Measurements from ENCODE around the gene MAP3K7. TPM values are rescaled to one million over a fixed set of nuclear protein-coding genes. Genes with fewer than 3 reads are reported as not detected.

The MAP3K7 gene
- total RNA-seq, 1 donor from 2014 or later = 22.0 TPM

- intact Hi-C loops (cut with DNase I) = no loop called here
- Histone ChIP-seq H3K9me3 (no peaks in the 10 kb centered on the region), H3K27ac (no peak overlapping the region), H3K4me3 (no peak overlapping the region), H3K4me1 (no peaks in the 10 kb centered on the region), H3K27me3 (ENCODE audit: low read depth) (no peaks in the 10 kb centered on the region), H3K36me3 (peaks cover 52% of the 10 kb centered on the region)
- ATAC-seq (no peak), DNase-seq (no peak)
- TF ChIP-seq, protein P1, sequence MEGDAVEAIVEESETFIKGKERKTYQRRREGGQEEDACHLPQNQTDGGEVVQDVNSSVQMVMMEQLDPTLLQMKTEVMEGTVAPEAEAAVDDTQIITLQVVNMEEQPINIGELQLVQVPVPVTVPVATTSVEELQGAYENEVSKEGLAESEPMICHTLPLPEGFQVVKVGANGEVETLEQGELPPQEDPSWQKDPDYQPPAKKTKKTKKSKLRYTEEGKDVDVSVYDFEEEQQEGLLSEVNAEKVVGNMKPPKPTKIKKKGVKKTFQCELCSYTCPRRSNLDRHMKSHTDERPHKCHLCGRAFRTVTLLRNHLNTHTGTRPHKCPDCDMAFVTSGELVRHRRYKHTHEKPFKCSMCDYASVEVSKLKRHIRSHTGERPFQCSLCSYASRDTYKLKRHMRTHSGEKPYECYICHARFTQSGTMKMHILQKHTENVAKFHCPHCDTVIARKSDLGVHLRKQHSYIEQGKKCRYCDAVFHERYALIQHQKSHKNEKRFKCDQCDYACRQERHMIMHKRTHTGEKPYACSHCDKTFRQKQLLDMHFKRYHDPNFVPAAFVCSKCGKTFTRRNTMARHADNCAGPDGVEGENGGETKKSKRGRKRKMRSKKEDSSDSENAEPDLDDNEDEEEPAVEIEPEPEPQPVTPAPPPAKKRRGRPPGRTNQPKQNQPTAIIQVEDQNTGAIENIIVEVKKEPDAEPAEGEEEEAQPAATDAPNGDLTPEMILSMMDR (IDR thresholded peaks at IDR 0.05) = no peak
Measured at GRCh38 chr6:90523779-90524310, 63.0 kb downstream of the MAP3K7 start.

DNA sequence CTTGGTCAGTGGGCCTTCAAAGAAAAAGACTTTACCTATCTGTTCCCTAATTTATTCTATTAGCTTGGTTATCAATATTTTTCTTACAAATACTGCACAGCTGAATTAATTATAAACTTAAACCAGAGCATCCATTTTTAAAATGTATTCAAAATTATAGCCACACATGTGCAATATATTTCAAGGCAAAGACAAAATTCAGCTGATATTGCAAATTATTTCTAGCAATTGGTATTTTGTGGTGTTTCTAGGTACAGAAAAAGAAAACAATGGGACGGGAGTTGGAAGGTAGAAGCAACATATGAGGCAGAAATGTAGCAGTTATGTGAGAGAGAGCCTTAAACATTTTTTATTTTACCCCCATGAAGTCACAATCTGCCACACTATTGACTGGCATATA, 64.9 kb downstream of the MAP3K7 start:
- Histone ChIP-seq H3K27ac (no peak overlapping the region), H3K4me1 (no peaks in the 10 kb centered on the region), H3K9me3 (no peaks in the 10 kb centered on the region), H3K4me3 (no peak overlapping the region), H3K27me3 (ENCODE audit: low read depth) (no peaks in the 10 kb centered on the region), H3K36me3 (peaks cover 70% of the 10 kb centered on the region)
- ATAC-seq (no peak), DNase-seq (no peak)
- TF ChIP-seq, protein P1 (IDR thresholded peaks at IDR 0.05) = no peak
- intact Hi-C loops (cut with DNase I) = no loop called here

DNA sequence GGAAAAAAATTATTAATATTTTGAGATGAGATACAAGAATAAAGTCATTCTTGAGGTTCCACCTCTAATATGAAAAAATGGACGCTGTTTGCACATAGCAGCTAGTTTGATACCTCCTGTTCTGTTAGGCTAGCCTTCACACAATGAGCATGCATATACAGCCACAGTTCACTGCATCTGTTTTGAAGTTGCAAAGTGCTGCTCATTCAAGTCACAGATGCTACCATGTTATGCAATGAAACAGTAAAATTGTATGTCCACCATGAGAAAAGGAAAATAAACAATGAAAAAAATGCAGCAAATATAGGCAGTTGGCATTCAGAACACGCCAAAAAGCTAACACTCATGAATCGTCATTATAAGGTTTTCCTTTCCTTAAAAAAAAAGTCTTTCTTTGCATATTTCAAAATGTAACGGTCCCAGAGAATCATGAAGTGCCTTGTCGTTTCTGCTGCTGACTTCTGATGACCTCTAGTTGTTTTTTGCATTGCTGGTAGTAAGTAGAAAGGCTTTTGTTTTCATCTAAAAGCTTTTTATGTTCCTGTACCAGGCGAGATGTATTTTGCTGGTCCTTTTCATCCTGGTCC, 70.7 kb downstream of the MAP3K7 start:
- Histone ChIP-seq H3K36me3 (peaks cover 86% of the 10 kb centered on the region), H3K4me1 (no peaks in the 10 kb centered on the region), H3K27ac (no peak overlapping the region), H3K9me3 (no peaks in the 10 kb centered on the region), H3K4me3 (no peak overlapping the region), H3K27me3 (ENCODE audit: low read depth) (no peaks in the 10 kb centered on the region)
- intact Hi-C loops (cut with DNase I) = no loop called here
- TF ChIP-seq, protein P1 (IDR thresholded peaks at IDR 0.05) = no peak
- no peak for DNase-seq
- no peak for ATAC-seq

DNA sequence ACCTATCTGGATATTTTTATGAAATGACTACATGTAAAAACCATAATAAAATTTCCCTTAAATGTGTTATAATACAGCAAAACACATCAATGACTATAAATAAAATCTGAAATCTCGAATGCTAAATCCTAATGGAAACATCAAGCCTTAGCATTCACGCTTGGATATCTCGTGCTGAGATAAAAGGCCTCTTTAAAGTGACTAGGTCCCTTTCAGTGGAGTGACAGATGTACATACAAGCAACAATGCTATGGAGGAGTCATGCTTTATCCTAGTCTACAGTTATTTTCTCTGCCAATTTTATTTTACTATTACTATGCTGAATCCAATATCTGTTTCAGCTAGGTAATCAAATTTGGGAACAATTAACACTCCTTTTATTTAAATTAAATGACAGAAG, 72.4 kb downstream of the MAP3K7 start:
- no peak for ATAC-seq
- no peak overlapping the region for H3K4me3 ChIP-seq
- H3K4me1 ChIP-seq = no peaks in the 10 kb centered on the region
- no peaks in the 10 kb centered on the region for H3K27me3 ChIP-seq (ENCODE audit: low read depth)
- H3K36me3 ChIP-seq = peaks cover 69% of the 10 kb centered on the region
- DNase-seq = no peak
- intact Hi-C loops (cut with DNase I) = no loop called here
- H3K27ac ChIP-seq = no peak overlapping the region
- H3K9me3 ChIP-seq = no peaks in the 10 kb centered on the region
- TF ChIP-seq, protein P1 (IDR thresholded peaks at IDR 0.05) = no peak

DNA sequence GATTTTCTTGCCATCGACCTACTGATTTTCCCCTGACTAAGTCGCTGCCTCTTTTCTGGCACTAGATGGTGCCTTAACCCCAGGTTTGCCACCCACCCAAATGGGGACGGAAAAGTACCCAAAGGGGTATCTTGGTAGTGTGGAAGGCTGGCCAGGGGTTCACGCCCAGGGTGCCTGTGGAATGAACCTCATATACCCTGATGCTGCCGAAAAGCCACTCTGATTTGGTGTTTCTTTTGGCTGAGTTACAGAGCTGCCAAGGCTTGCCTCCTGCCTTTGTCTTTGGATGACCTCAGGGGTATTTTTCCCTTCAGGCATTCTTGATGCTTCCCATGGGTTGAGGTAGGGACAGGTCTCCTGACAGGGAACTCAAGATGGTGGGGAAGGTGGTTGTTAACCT, 78.1 kb downstream of the MAP3K7 start:
- no peak for ATAC-seq
- no peak overlapping the region for H3K27ac ChIP-seq

More for the DNA sequence above, 78.1 kb downstream of the MAP3K7 start:
- TF ChIP-seq, protein P1 (IDR thresholded peaks at IDR 0.05) = no peak
- Histone ChIP-seq H3K27me3 (ENCODE audit: low read depth) (no peaks in the 10 kb centered on the region), H3K4me3 (no peak overlapping the region), H3K9me3 (no peaks in the 10 kb centered on the region), H3K4me1 (no peaks in the 10 kb centered on the region), H3K36me3 (peaks cover 14% of the 10 kb centered on the region)
- DNase-seq = no peak
- intact Hi-C loops (cut with DNase I) = no loop called here
